ENCODE data around the gene LRRC8A.

GRCh38 chr9:128916204-128916603 is 34.3 kb downstream of the LRRC8A start:
- TF ChIP-seq FOXM1 (IDR thresholded peaks at IDR 0.05; ENCODE audit: low read depth) (no peak), POLR2AphosphoS5 (IDR thresholded peaks at IDR 0.05; ENCODE audit: low read depth, low read length) (no peak), TAF1 (IDR thresholded peaks at IDR 0.05; ENCODE audit: borderline replicate concordance, low read depth, low read length) (no peak), REST (IDR thresholded peaks at IDR 0.05; ENCODE audit: low read depth, low read length) (no peak), CTCF (IDR thresholded peaks at IDR 0.05) (no peak), TCF12 (IDR thresholded peaks at IDR 0.05) (no peak), GATA2 (CRISPR knock-in tag; IDR thresholded peaks at IDR 0.05) (no peak), CHD2 (IDR thresholded peaks at IDR 0.05; ENCODE audit: low read length, partially characterized antibody) (no peak), SMC3 (IDR thresholded peaks at IDR 0.05; ENCODE audit: low read depth, low read length) (no peak), SIN3A (IDR thresholded peaks at IDR 0.05; ENCODE audit: borderline replicate concordance, low read depth, low read length) (no peak)
- TF ChIP-seq, protein P1, sequence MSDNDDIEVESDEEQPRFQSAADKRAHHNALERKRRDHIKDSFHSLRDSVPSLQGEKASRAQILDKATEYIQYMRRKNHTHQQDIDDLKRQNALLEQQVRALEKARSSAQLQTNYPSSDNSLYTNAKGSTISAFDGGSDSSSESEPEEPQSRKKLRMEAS (IDR thresholded peaks at IDR 0.05; ENCODE audit: low read depth), result no peak
- TF ChIP-seq, protein P2, sequence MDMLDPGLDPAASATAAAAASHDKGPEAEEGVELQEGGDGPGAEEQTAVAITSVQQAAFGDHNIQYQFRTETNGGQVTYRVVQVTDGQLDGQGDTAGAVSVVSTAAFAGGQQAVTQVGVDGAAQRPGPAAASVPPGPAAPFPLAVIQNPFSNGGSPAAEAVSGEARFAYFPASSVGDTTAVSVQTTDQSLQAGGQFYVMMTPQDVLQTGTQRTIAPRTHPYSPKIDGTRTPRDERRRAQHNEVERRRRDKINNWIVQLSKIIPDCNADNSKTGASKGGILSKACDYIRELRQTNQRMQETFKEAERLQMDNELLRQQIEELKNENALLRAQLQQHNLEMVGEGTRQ (IDR thresholded peaks at IDR 0.05; ENCODE audit: borderline replicate concordance, low read depth, low read length), result no peak
